ENCODE measurements around the gene PPIE.
"Not testable (repeated sequence)": the region's sequence is repeated elsewhere in the genome, so short reads cannot be mapped to it uniquely, and the experiment has no call there.

PPIE gene

GRCh38 chr1:39761557-39762260, 23.0 kb downstream of the PPIE start:
- no peak overlapping the region for H3K4me3 ChIP-seq (replicated peaks in 1 of 2; ENCODE audit: low read depth in 2 of 2, low read length in 2 of 2)
- DNase-seq (ENCODE audit: low read depth in 2 of 2): no peak
- TF ChIP-seq CTCF (IDR thresholded peaks at IDR 0.05; ENCODE audit: low read depth, low read length): no peak

GRCh38 chr1:39762550-39763540, 24.2 kb downstream of the PPIE start:
- TF ChIP-seq CTCF (IDR thresholded peaks at IDR 0.05; ENCODE audit: low read depth, low read length): no peak
- DNase-seq (ENCODE audit: low read depth in 2 of 2): no peak
- no peak overlapping the region for H3K4me3 ChIP-seq (replicated peaks in 1 of 2; ENCODE audit: low read depth in 2 of 2, low read length in 2 of 2)

GRCh38 chr1:39763619-39764374, 25.1 kb downstream of the PPIE start:
- DNase-seq (ENCODE audit: low read depth in 2 of 2); H3K4me3 ChIP-seq (replicated peaks in 1 of 2; ENCODE audit: low read depth in 2 of 2, low read length in 2 of 2): not testable (repeated sequence)

GRCh38 chr1:39764512-39764911, 25.8 kb downstream of the PPIE start:
- not testable (repeated sequence) for DNase-seq (ENCODE audit: low read depth in 2 of 2)

GRCh38 chr1:39766466-39766865, 27.8 kb downstream of the PPIE start:
- not testable (repeated sequence) for H3K4me3 ChIP-seq (replicated peaks in 1 of 2; ENCODE audit: low read depth in 2 of 2, low read length in 2 of 2); DNase-seq (ENCODE audit: low read depth in 2 of 2)

More at GRCh38 chr1:39764512-39764911, 25.8 kb downstream of the PPIE start:
- not testable (repeated sequence) for H3K4me3 ChIP-seq (replicated peaks in 1 of 2; ENCODE audit: low read depth in 2 of 2, low read length in 2 of 2)

GRCh38 chr1:39769502-39769901, 30.8 kb downstream of the PPIE start:
- H3K4me3 ChIP-seq (replicated peaks in 1 of 2; ENCODE audit: low read depth in 2 of 2, low read length in 2 of 2); DNase-seq (ENCODE audit: low read depth in 2 of 2): not testable (repeated sequence)

- H3K4me3 ChIP-seq (replicated peaks in 1 of 2; ENCODE audit: low read depth in 2 of 2, low read length in 2 of 2): peak overlapping the region; percentile 15 to 38
- peak; percentile 19 to 31 for DNase-seq (ENCODE audit: low read depth in 2 of 2)
Observed at GRCh38 chr1:39770100-39771021, 31.7 kb downstream of the PPIE start.

- peak within 1 kb of the TSS; percentile 15 to 38 for H3K4me3 ChIP-seq (replicated peaks in 1 of 2; ENCODE audit: low read depth in 2 of 2, low read length in 2 of 2)
- not testable (repeated sequence) for DNase-seq (ENCODE audit: low read depth in 2 of 2)
Observed at GRCh38 chr1:39771022-39771532, 32.4 kb downstream of the PPIE start, which contains the start of gene OXCT2. OXCT2 (minus strand) TSS chr1:39771348; CDS start chr1:39771255, 93 bp downstream.

GRCh38 chr1:39773369-39773979, 34.8 kb downstream of the PPIE start:
- DNase-seq (ENCODE audit: low read depth in 2 of 2); H3K4me3 ChIP-seq (replicated peaks in 1 of 2; ENCODE audit: low read depth in 2 of 2, low read length in 2 of 2): not testable (repeated sequence)

GRCh38 chr1:39775141-39775540, 36.5 kb downstream of the PPIE start:
- DNase-seq (ENCODE audit: low read depth in 2 of 2); H3K4me3 ChIP-seq (replicated peaks in 1 of 2; ENCODE audit: low read depth in 2 of 2, low read length in 2 of 2): not testable (repeated sequence)

GRCh38 chr1:39775676-39776399, 37.2 kb downstream of the PPIE start:
- H3K4me3 ChIP-seq (replicated peaks in 1 of 2; ENCODE audit: low read depth in 2 of 2, low read length in 2 of 2); DNase-seq (ENCODE audit: low read depth in 2 of 2): not testable (repeated sequence)

Measured in cardiac fibroblast (primary cell).